Measurements from ENCODE around the gene MED13L.

Gene MED13L

GRCh38 chr12:116206828-116207227, 70.7 kb downstream of the MED13L start:
- in situ Hi-C loops (cut with HindIII; ENCODE audit: low pct_unique_long_range_greater_than_20kb, low sequenced_read_pairs) = no loop called here
- DNase-seq (ENCODE audit: low read depth in 1 of 2, low spot score in 1 of 2) = no peak
- no peak for TF ChIP-seq JUND (IDR thresholded peaks at IDR 0.05; ENCODE audit: low read depth)

GRCh38 chr12:116204785-116205184, 72.7 kb downstream of the MED13L start:
- DNase-seq (ENCODE audit: low read depth in 1 of 2, low spot score in 1 of 2) = no peak
- TF ChIP-seq JUND (IDR thresholded peaks at IDR 0.05; ENCODE audit: low read depth) = no peak
- in situ Hi-C loops (cut with HindIII; ENCODE audit: low pct_unique_long_range_greater_than_20kb, low sequenced_read_pairs) = no loop called here

DNA sequence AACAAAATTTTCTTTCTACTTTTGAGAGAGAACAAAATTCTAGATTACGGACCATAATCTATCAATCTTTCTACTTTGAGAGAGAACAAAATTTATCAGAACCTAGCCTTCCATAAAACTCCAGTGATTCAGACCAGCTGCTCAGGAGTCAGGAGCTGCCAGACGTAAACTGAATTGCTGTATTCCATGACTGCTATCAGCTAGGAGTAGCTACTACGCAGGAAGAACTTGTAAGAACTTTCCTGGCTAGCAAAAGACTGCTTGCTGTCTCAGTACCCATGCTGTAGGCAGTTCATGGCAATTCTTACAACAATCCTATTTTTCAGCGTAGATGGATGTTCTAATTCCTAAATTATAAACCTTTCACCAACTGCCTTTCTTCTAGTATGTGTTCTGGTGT, 73.3 kb downstream of the MED13L start:
- no peak for DNase-seq (ENCODE audit: low read depth in 1 of 2, low spot score in 1 of 2)
- in situ Hi-C loops (cut with HindIII; ENCODE audit: low pct_unique_long_range_greater_than_20kb, low sequenced_read_pairs) = no loop called here
- no peak for TF ChIP-seq JUND (IDR thresholded peaks at IDR 0.05; ENCODE audit: low read depth)

DNA sequence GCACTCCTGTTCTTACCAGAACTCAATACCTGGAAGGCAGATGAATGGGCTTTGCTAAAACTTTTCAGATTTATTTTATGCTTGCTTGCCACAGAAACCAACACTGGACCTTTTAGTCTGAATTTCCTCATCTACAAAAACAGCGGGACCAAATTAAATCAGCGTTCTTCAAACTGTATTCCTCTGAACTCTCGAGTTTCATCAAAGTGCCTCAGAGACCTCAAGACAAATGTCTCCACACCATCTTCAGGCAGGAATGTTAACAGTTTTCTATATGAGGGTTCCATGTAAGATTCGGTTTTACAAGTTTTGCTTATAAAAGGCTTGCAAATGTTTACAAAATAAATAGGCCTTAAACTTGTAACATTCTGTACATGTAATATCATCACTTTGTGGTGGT, 74.6 kb downstream of the MED13L start:
- in situ Hi-C loops (cut with HindIII; ENCODE audit: low pct_unique_long_range_greater_than_20kb, low sequenced_read_pairs) = no loop called here
- peak in 1 of 2 experiments; percentile 48 for DNase-seq (ENCODE audit: low read depth in 1 of 2, low spot score in 1 of 2)
- no peak for TF ChIP-seq JUND (IDR thresholded peaks at IDR 0.05; ENCODE audit: low read depth)

DNA sequence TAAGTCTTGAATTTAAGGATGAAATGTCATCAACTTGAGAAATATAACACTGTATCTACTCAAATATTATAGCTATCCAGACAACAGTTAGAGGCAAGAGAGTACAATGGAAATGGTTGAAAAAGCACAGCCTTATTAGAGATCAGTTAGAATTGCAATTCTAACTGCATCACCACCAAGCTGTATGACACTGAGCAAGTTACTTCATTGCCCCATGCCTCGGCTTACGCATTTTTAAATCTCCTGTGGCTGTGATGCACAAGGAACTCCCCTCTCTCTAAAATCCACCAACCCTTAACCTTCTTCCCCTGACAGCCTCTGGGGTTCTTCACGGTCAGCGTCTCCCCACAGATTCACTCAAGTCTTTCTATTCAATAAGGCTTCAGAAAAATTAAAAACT, 75.1 kb downstream of the MED13L start:
- DNase-seq (ENCODE audit: low read depth in 1 of 2, low spot score in 1 of 2) = no peak
- no peak for TF ChIP-seq JUND (IDR thresholded peaks at IDR 0.05; ENCODE audit: low read depth)
- in situ Hi-C loops (cut with HindIII; ENCODE audit: low pct_unique_long_range_greater_than_20kb, low sequenced_read_pairs) = no loop called here

- no peak for TF ChIP-seq JUND (IDR thresholded peaks at IDR 0.05; ENCODE audit: low read depth)
- DNase-seq (ENCODE audit: low read depth in 1 of 2, low spot score in 1 of 2) = no peak
- in situ Hi-C loops (cut with HindIII; ENCODE audit: low pct_unique_long_range_greater_than_20kb, low sequenced_read_pairs) = no loop called here
Observed at GRCh38 chr12:116201908-116202307, 75.6 kb downstream of the MED13L start.

DNA sequence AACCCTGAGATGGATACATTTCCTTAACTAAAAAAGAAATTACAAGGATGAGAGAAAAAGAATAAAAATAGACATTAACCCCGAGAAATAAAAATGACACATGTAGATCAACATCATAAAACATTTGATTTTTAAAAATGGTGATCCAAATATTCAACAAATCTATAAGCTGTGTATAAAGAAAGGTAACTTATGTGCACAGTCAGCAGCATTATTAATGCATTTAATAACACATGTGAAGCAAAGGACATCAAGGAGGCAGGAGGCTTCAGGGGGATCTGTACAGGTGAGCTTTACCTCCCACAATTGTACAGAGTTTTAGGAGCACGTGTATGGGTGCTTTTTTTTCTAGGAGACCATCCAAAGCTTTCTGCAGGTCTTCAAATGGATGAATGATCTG, 76.1 kb downstream of the MED13L start:
- no peak for TF ChIP-seq JUND (IDR thresholded peaks at IDR 0.05; ENCODE audit: low read depth)
- no peak for DNase-seq (ENCODE audit: low read depth in 1 of 2, low spot score in 1 of 2)
- in situ Hi-C loops (cut with HindIII; ENCODE audit: low pct_unique_long_range_greater_than_20kb, low sequenced_read_pairs) = no loop called here

GRCh38 chr12:116200812-116201211, 76.7 kb downstream of the MED13L start:
- DNase-seq (ENCODE audit: low read depth in 1 of 2, low spot score in 1 of 2) = no peak
- in situ Hi-C loops (cut with HindIII; ENCODE audit: low pct_unique_long_range_greater_than_20kb, low sequenced_read_pairs) = no loop called here
- no peak for TF ChIP-seq JUND (IDR thresholded peaks at IDR 0.05; ENCODE audit: low read depth)

- TF ChIP-seq JUND (IDR thresholded peaks at IDR 0.05; ENCODE audit: low read depth) = no peak
- DNase-seq (ENCODE audit: low read depth in 1 of 2, low spot score in 1 of 2) = no peak
- in situ Hi-C loops (cut with HindIII; ENCODE audit: low pct_unique_long_range_greater_than_20kb, low sequenced_read_pairs) = no loop called here
Observed at GRCh38 chr12:116199160-116199706, 78.3 kb downstream of the MED13L start.

DNA sequence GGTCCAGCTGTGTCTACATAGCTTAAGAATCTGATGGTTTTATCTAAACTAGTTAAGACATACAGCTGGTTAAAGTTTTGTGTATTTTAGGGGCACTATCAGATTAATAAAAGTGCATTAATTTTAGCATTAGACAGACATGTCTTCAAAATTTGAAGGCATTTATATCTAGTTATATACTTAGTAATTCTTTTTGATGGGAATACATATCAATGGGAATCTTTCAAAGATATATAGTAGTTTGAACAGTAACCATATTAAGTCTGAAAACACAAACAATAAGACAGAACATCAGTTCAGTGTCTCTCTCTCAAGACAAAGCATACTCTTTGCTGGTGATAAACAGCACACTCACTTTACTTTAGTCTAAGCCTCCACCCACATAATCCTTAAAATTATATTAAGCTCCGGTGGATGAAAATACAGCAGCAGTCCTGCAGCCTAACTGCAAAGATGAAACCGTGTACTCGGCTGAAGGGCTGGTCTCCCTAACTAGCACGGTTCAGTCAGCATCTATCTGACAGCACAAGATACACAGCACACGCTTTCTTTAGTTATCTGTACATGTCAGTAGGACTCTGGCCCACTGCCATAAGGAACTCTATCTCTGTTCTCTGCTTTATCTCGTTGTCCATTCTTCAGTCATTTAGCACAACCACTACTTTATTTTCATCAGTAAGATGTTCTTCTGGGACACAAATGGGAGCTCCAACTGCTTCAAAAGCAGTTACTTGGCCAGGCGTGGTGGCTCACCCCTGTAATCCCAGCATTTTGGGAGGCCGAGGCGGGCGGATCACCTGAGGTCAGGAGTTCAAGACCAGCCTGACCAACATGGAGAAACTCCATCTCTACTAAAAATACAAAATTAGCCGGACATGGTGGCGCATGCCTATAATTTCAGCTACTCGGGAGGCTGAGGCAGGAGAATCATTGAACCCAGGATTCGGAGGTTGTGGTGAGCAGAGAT, 80.5 kb downstream of the MED13L start:
- TF ChIP-seq JUND (IDR thresholded peaks at IDR 0.05; ENCODE audit: low read depth) = no peak
- no peak for DNase-seq (ENCODE audit: low read depth in 1 of 2, low spot score in 1 of 2)
- in situ Hi-C loops (cut with HindIII; ENCODE audit: low pct_unique_long_range_greater_than_20kb, low sequenced_read_pairs) = no loop called here

DNA sequence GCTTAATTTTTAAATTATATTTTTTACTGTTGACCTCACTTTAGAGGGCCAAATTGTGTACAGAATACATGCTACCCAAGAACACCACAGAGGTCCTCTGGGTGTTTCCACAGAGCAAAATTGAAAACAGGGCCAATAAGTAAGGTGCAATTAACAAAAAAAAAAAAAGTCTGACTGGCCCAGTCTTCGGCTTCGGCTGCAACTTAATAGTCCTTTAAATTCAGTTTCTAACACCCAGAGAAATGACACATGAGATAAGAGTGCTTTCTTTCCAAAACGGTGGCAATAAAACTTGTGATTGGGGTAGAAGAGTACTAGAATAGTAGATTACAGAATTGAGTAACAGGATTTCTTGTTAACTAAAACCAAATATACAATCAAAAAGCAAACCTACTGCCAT, 81.3 kb downstream of the MED13L start:
- TF ChIP-seq JUND (IDR thresholded peaks at IDR 0.05; ENCODE audit: low read depth) = no peak
- DNase-seq (ENCODE audit: low read depth in 1 of 2, low spot score in 1 of 2) = no peak
- in situ Hi-C loops (cut with HindIII; ENCODE audit: low pct_unique_long_range_greater_than_20kb, low sequenced_read_pairs) = no loop called here

GRCh38 chr12:116194935-116195431, 82.5 kb downstream of the MED13L start:
- DNase-seq (ENCODE audit: low read depth in 1 of 2, low spot score in 1 of 2) = no peak
- in situ Hi-C loops (cut with HindIII; ENCODE audit: low pct_unique_long_range_greater_than_20kb, low sequenced_read_pairs) = no loop called here
- no peak for TF ChIP-seq JUND (IDR thresholded peaks at IDR 0.05; ENCODE audit: low read depth)

DNA sequence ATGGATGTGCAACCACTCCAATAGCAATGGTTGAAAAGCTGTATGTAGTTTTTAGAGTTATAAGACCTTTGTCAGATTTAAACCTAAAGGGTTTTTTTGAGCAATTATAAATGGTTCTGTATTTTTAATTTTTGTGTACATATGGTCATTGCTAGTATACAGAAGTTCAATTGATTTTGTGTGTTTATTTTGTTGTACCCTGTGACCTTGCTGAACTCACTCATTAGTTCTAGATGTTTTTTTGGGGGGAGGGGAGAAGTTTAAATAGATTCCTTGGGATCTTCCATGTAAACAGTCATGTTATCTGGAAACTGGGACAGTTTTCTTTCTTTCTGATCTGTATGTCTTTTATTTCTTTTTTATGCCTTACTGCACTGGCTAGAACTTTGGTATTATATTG, 87.8 kb downstream of the MED13L start:
- no peak for TF ChIP-seq JUND (IDR thresholded peaks at IDR 0.05; ENCODE audit: low read depth)
- in situ Hi-C loops (cut with HindIII; ENCODE audit: low pct_unique_long_range_greater_than_20kb, low sequenced_read_pairs) = no loop called here
- DNase-seq (ENCODE audit: low read depth in 1 of 2, low spot score in 1 of 2) = no peak

All from T47D (cell line).